Calu3 (cell line): Measurements from ENCODE around the gene SLC16A10. TPM values are rescaled to one million over a fixed set of nuclear protein-coding genes. Genes with fewer than 3 reads are reported as not detected.
"Not testable (repeated sequence)": the region's sequence is repeated elsewhere in the genome, so short reads cannot be mapped to it uniquely, and the experiment has no call there.

Source experiments
- BruUV-seq: library from RNA; stranded (reverse); fragments of 400-500 nt; replicated peaks from 2 replicates; lab custom pipeline; 2021; lab: Mats Ljungman, UMichigan
- CTCF ChIA-PET: fragments of 300-600 bp; sonication (Branson Sonifier 250); formaldehyde crosslinking; loops from one replicate; lab custom pipeline; 2022; ENCODE audit warnings: antibody characterized with exemption; lab: Charles Lee
- DNase-seq: peaks from one replicate; pipeline ENCODE4 v3.0.0; 2022
- H3K27ac Mint-ChIP-seq: one replicate; pipeline ENCODE4 v1.8.0; 2022; ENCODE audit warnings: mixed read lengths; ENCODE audit not compliant: unreplicated experiment
- H3K27me3 Mint-ChIP-seq: one replicate; pipeline ENCODE4 v1.8.0; 2022; ENCODE audit warnings: mixed read lengths; ENCODE audit not compliant: unreplicated experiment
- H3K36me3 Mint-ChIP-seq: one replicate; pipeline ENCODE4 v1.8.0; 2022; ENCODE audit warnings: mild to moderate bottlenecking, moderate library complexity, mixed read lengths; ENCODE audit not compliant: insufficient read depth, unreplicated experiment
- H3K4me1 Mint-ChIP-seq: one replicate; pipeline ENCODE4 v1.8.0; 2022; ENCODE audit warnings: mild to moderate bottlenecking, low read depth, mixed read lengths; ENCODE audit not compliant: unreplicated experiment
- H3K4me3 Mint-ChIP-seq: one replicate; pipeline ENCODE4 v1.8.0; 2022; ENCODE audit warnings: mild to moderate bottlenecking, low read depth, moderate library complexity, mixed read lengths; ENCODE audit not compliant: unreplicated experiment
- H3K9me3 Mint-ChIP-seq: one replicate; pipeline ENCODE4 v1.8.0; 2022; ENCODE audit warnings: low read depth, mixed read lengths; ENCODE audit not compliant: unreplicated experiment
- CTCF ChIP-seq: fragments of 200-600 bp; IDR thresholded peaks from one replicate; pipeline ENCODE4 v1.8.0; 2022; ENCODE audit warnings: antibody characterized with exemption; ENCODE audit not compliant: unreplicated experiment
- intact Hi-C: fragments of 100-400 bp; cut with micrococcal nuclease; formaldehyde crosslinking; loops from one replicate; pipeline ENCODE4 v1.10.0; 2022; ENCODE audit not compliant: unreplicated experiment
- total RNA-seq: library from RNA; stranded (reverse); gene quantifications from 2 replicates; pipeline ENCODE4 v1.2.3, GENCODE V29; 2022

SLC16A10 gene
- total RNA-seq, 1 experiment from 2014 or later = 2.6 TPM

- no TSS peak for BruUV-seq
- no peak for DNase-seq
- intact Hi-C loops = no loop called here
- Mint-ChIP-seq H3K9me3 (no peaks in the 10 kb centered on the region), H3K4me3 (no peak overlapping the region), H3K36me3 (peaks cover 16% of the 10 kb centered on the region), H3K4me1 (peaks cover 9% of the 10 kb centered on the region), H3K27ac (no peak overlapping the region), H3K27me3 (no peaks in the 10 kb centered on the region)
- CTCF ChIA-PET = no interaction called here
- no peak for TF ChIP-seq CTCF
Observed at GRCh38 chr6:111091987-111092386, 4.7 kb downstream of the SLC16A10 start.

- H3K36me3 Mint-ChIP-seq, H3K9me3 Mint-ChIP-seq: not testable (repeated sequence)
Observed at GRCh38 chr6:111095488-111095887, 8.2 kb downstream of the SLC16A10 start.

GRCh38 chr6:111096246-111096645 lies 8.9 kb downstream of the SLC16A10 start:
- Mint-ChIP-seq H3K36me3 (no peaks in the 10 kb centered on the region), H3K27ac (no peak overlapping the region), H3K9me3 (no peaks in the 10 kb centered on the region)

More at GRCh38 chr6:111095488-111095887, 8.2 kb downstream of the SLC16A10 start:
- DNase-seq, H3K4me3 Mint-ChIP-seq, H3K27ac Mint-ChIP-seq, H3K27me3 Mint-ChIP-seq, intact Hi-C loops, H3K4me1 Mint-ChIP-seq, BruUV-seq: not testable (repeated sequence)
- CTCF ChIA-PET = interaction anchor here (0.9 kb wide), 1 partner anchor 10 kb away, joined by 4 read pairs; no protein-coding TSS in a partner anchor

GRCh38 chr6:111098597-111098996 lies 11.3 kb downstream of the SLC16A10 start:
- H3K36me3 Mint-ChIP-seq = no peaks in the 10 kb centered on the region
- no peak for DNase-seq
- intact Hi-C loops = no loop called here
- BruUV-seq = no TSS peak
- no peak overlapping the region for H3K27ac Mint-ChIP-seq
- TF ChIP-seq CTCF = no peak
- no peaks in the 10 kb centered on the region for H3K27me3 Mint-ChIP-seq
- CTCF ChIA-PET = no interaction called here
- H3K4me1 Mint-ChIP-seq = peaks cover 9% of the 10 kb centered on the region
- no peaks in the 10 kb centered on the region for H3K9me3 Mint-ChIP-seq
- no peak overlapping the region for H3K4me3 Mint-ChIP-seq

More at GRCh38 chr6:111096246-111096645, 8.9 kb downstream of the SLC16A10 start:
- no peaks in the 10 kb centered on the region for H3K27me3 Mint-ChIP-seq
- CTCF ChIA-PET = interaction anchor here (0.8 to 0.9 kb wide), 3 partner anchors 9 to 39 kb away, joined by 3 to 4 read pairs (median 4); no protein-coding TSS in a partner anchor
- TF ChIP-seq CTCF = no peak
- peaks cover 9% of the 10 kb centered on the region for H3K4me1 Mint-ChIP-seq
- intact Hi-C loops = no loop called here
- BruUV-seq = no TSS peak
- DNase-seq = peak; percentile 86
- no peak overlapping the region for H3K4me3 Mint-ChIP-seq

GRCh38 chr6:111101987-111102386 lies 14.7 kb downstream of the SLC16A10 start:
- Mint-ChIP-seq H3K4me3 (no peak overlapping the region), H3K9me3 (no peaks in the 10 kb centered on the region), H3K4me1 (peaks cover 14% of the 10 kb centered on the region), H3K27ac (no peak overlapping the region), H3K36me3 (no peaks in the 10 kb centered on the region), H3K27me3 (no peaks in the 10 kb centered on the region)
- no TSS peak for BruUV-seq
- TF ChIP-seq CTCF = no peak
- intact Hi-C loops = no loop called here
- CTCF ChIA-PET = no interaction called here
- no peak for DNase-seq
